Activated T-cell treated with anti-CD3 and anti-CD28 coated beads, Interleukin-2, amount 50 U/mL, for 72 hours (primary cell): ENCODE measurements around the gene TLE1. TPM values are rescaled to one million over a fixed set of nuclear protein-coding genes. Genes with fewer than 3 reads are reported as not detected.

Experiments used
- ATAC-seq, 2 donors: fragments of 150-1000 bp; cut with Tn5 transposase; replicated peaks in 1 of 2; 2 replicates each; pipeline ENCODE4 v1.10.0; 2021; ENCODE audit warnings: moderate library complexity in 2 of 2, mild to moderate bottlenecking in 1 of 2
- DNase-seq, 2 donors: peaks; one replicate each; pipeline ENCODE4 v3.0.0; 2021 to 2022; ENCODE audit warnings: mixed read lengths in 1 of 2
- H3K27ac Mint-ChIP-seq: one replicate; pipeline ENCODE4 v1.8.0; 2022; ENCODE audit warnings: mild to moderate bottlenecking, moderate library complexity, mixed read lengths
- H3K27me3 Mint-ChIP-seq: one replicate; pipeline ENCODE4 v1.8.0; 2022; ENCODE audit warnings: low read depth, mixed read lengths
- H3K36me3 Mint-ChIP-seq, 2 donors: one replicate each; pipeline ENCODE4 v1.8.0; 2022; ENCODE audit warnings: mixed read lengths in 2 of 2, mild to moderate bottlenecking in 1 of 2; ENCODE audit not compliant: insufficient read depth in 2 of 2
- H3K4me1 Mint-ChIP-seq: one replicate; pipeline ENCODE4 v1.8.0; 2022; ENCODE audit warnings: low read depth, mixed read lengths
- H3K4me3 Mint-ChIP-seq, 2 donors: one replicate each; pipeline ENCODE4 v1.8.0; 2022; ENCODE audit warnings: mild to moderate bottlenecking in 2 of 2, mixed read lengths in 2 of 2, moderate library complexity in 2 of 2
- H3K9me3 Mint-ChIP-seq, 2 donors: one replicate each; pipeline ENCODE4 v1.8.0; 2022; ENCODE audit warnings: mixed read lengths in 2 of 2
- total RNA-seq, 2 donors: library from RNA; stranded (reverse); gene quantifications; one replicate each; pipeline ENCODE4 v1.2.3, GENCODE V29; 2022

The TLE1 gene
- total RNA-seq, 2 donors from 2014 or later: 0.30 to 0.34 TPM

DNA sequence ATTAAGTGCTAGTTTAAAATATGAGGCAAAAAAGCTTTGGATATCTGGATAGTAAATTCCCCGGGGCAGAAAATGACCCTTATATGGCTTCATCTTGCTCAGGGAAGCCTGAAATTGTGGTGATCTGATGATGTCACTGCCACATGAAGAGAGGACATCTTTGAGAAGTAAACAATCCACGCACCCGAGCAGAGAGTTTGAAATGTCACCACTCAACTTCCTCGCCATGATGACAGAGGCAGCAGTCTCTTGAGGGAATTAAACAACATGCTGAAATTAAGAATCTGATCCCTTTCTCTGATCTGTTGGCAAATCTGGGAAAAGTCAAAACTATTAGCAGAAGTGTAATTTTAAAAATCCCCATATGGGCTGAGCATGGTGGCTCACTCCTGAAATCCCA is 110.0 kb downstream of the TLE1 start:
- Mint-ChIP-seq H3K4me1 (no peaks in the 10 kb centered on the region), H3K27ac (no peak overlapping the region), H3K36me3 (no peaks in the 10 kb centered on the region), H3K4me3 (no peak overlapping the region), H3K27me3 (no peaks in the 10 kb centered on the region), H3K9me3 (no peaks in the 10 kb centered on the region)
- no peak for ATAC-seq
- DNase-seq: no peak

DNA sequence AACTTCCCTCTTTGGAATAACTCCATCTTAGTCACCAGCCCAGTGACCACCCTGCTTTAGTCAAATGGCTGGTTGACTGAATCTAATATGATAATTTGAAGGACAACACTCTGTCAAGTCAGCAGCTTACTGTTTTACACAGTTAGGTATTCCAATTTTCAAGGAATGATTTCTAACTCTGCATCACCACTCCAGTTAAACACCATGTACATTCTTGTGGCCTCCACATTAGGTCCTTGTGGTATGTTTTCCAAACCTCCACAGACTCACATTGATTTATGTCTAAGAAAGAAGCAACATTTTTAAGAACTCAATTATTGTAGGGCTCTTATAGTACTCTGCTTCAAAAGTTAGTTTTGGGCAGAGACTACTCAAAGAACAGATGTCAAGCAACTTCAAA is 110.7 kb downstream of the TLE1 start:
- no peaks in the 10 kb centered on the region for H3K36me3 Mint-ChIP-seq
- ATAC-seq (no peak), DNase-seq (no peak)
- no peak overlapping the region for H3K27ac Mint-ChIP-seq
- H3K27me3 Mint-ChIP-seq: no peaks in the 10 kb centered on the region
- no peak overlapping the region for H3K4me3 Mint-ChIP-seq
- no peaks in the 10 kb centered on the region for H3K4me1 Mint-ChIP-seq
- H3K9me3 Mint-ChIP-seq: no peaks in the 10 kb centered on the region

DNA sequence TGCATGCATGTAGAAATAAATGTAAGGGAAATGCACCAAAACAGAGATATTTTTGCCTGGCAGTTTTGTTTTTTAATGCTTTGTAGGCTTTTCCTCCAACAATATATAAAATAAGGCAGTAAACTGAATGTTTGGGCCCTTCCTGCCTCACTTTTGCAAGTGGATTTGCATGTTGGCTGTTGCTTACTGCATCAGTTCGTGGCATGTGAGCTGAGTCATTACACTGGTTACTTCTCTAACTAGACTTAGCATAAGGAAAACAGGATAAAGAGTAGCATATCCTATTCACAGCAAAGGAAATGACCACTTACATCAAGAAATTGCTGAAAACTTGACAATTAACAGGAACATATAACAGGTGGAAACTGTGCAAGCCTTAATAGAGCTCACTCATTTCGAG is 113.4 kb downstream of the TLE1 start:
- H3K4me3 Mint-ChIP-seq: no peak overlapping the region
- no peaks in the 10 kb centered on the region for H3K9me3 Mint-ChIP-seq
- H3K4me1 Mint-ChIP-seq: no peaks in the 10 kb centered on the region
- H3K27me3 Mint-ChIP-seq: no peaks in the 10 kb centered on the region
- no peak overlapping the region for H3K27ac Mint-ChIP-seq
- ATAC-seq: no peak
- no peaks in the 10 kb centered on the region for H3K36me3 Mint-ChIP-seq
- no peak for DNase-seq

- Mint-ChIP-seq H3K9me3 (no peaks in the 10 kb centered on the region), H3K4me3 (no peak overlapping the region), H3K27me3 (no peaks in the 10 kb centered on the region), H3K27ac (no peak overlapping the region), H3K4me1 (no peaks in the 10 kb centered on the region), H3K36me3 (no peaks in the 10 kb centered on the region)
- ATAC-seq: no peak
- no peak for DNase-seq
Observed at GRCh38 chr9:81574405-81574804, 114.9 kb downstream of the TLE1 start.

- Mint-ChIP-seq H3K4me3 (no peak overlapping the region), H3K27ac (no peak overlapping the region), H3K4me1 (no peaks in the 10 kb centered on the region), H3K9me3 (no peaks in the 10 kb centered on the region), H3K27me3 (no peaks in the 10 kb centered on the region), H3K36me3 (no peaks in the 10 kb centered on the region)
- ATAC-seq: no peak
- DNase-seq: no peak
Observed at GRCh38 chr9:81573415-81574321, 115.7 kb downstream of the TLE1 start.

DNA sequence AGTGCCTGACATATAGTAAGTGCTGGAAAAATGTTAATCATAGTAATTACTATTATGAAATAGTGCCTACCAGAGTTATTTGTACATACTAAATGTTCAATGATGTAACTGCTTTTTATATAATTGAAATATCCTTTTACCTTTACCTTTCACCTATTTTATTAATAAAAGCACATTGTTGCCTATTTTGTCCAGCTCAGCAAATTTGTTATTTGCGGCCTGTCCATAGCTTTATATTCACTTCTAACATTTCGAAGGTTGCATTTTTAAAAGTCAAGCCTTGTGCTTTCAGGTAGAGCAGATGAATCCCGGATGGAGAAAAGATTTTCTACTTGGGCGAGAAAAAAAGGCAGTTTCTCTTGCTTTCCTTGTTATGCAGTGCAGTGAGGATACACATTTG is 119.3 kb downstream of the TLE1 start:
- H3K9me3 Mint-ChIP-seq: peaks cover 0 to 2% of the 10 kb centered on the region in 2 donors
- ATAC-seq (no peak), DNase-seq (no peak)
- no peaks in the 10 kb centered on the region for H3K27me3 Mint-ChIP-seq
- no peaks in the 10 kb centered on the region for H3K36me3 Mint-ChIP-seq
- no peak overlapping the region for H3K4me3 Mint-ChIP-seq
- H3K4me1 Mint-ChIP-seq: no peaks in the 10 kb centered on the region
- H3K27ac Mint-ChIP-seq: no peak overlapping the region

DNA sequence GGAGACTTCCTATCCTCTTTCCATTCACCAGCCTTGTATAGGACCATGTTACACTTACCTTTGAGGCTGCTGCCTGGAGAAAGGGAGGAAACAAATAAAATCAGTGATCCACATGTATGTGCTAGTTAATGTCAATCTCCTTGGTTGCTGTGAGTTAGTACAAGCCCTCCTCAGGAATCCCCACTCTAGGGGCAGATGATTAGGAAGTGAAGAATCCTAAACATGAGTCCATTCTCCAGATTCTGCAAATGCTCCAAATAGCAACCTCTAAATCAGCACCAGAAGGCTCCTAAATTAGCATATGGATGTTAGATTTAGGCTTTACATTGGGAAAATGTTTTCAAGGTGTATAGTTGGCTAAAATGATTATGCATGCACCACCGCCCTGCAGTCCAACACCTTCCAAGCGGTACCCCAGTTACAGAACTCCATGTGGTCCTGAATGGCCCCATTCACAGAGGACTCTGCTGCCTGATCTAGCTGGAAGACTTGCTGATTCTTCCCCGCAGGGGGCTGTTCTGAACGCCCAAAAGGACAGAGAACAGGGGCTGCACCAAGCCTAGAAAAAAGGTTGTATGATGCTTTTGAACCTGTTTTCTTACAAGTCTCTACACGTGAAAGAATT is 123.2 kb downstream of the TLE1 start:
- Mint-ChIP-seq H3K9me3 (peaks cover 0 to 2% of the 10 kb centered on the region in 2 donors), H3K36me3 (no peaks in the 10 kb centered on the region)
- no peak for ATAC-seq

GRCh38 chr9:81565609-81566008 is 123.7 kb downstream of the TLE1 start:
- Mint-ChIP-seq H3K27ac (no peak overlapping the region), H3K9me3 (peaks cover 0 to 2% of the 10 kb centered on the region in 2 donors), H3K27me3 (peaks cover 7% of the 10 kb centered on the region), H3K36me3 (no peaks in the 10 kb centered on the region), H3K4me1 (no peaks in the 10 kb centered on the region), H3K4me3 (no peak overlapping the region)
- DNase-seq: no peak
- ATAC-seq: no peak

More for the DNA sequence above, 123.2 kb downstream of the TLE1 start:
- no peak overlapping the region for H3K4me3 Mint-ChIP-seq
- H3K4me1 Mint-ChIP-seq: no peaks in the 10 kb centered on the region
- H3K27me3 Mint-ChIP-seq: peaks cover 7% of the 10 kb centered on the region
- H3K27ac Mint-ChIP-seq: no peak overlapping the region
- DNase-seq: no peak

GRCh38 chr9:81565144-81565543 is 124.2 kb downstream of the TLE1 start:
- DNase-seq (no peak), ATAC-seq (no peak)
- no peak overlapping the region for H3K27ac Mint-ChIP-seq
- H3K4me3 Mint-ChIP-seq: no peak overlapping the region
- H3K4me1 Mint-ChIP-seq: no peaks in the 10 kb centered on the region
- no peaks in the 10 kb centered on the region for H3K36me3 Mint-ChIP-seq
- H3K27me3 Mint-ChIP-seq: peaks cover 7% of the 10 kb centered on the region
- peaks cover 0 to 2% of the 10 kb centered on the region in 2 donors for H3K9me3 Mint-ChIP-seq

DNA sequence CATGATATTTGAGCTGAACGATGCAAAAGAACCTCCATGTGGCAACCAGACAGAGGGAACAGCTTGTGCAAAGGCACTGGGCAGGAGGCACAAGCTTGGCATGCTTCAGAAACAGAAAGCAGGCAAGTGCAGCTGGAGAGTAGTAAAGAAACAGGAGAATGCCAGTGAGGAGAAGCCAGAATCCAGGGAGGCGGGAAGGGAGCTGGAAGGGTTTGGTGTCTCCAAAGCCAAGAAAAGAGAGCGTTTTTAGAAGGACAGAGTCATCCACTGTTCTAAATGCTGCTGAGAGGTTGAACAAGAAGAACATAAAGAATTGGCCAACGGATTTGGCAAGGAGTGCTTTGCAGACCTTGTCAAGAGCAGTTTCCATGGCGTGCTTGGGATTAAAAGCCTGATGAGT is 124.7 kb downstream of the TLE1 start:
- H3K27me3 Mint-ChIP-seq: peaks cover 7% of the 10 kb centered on the region
- H3K4me1 Mint-ChIP-seq: no peaks in the 10 kb centered on the region
- no peak for ATAC-seq
- no peak overlapping the region for H3K4me3 Mint-ChIP-seq
- H3K36me3 Mint-ChIP-seq: no peaks in the 10 kb centered on the region
- H3K9me3 Mint-ChIP-seq: peaks cover 1 to 3% of the 10 kb centered on the region in 2 donors
- no peak for DNase-seq
- no peak overlapping the region for H3K27ac Mint-ChIP-seq

GRCh38 chr9:81563739-81564138 is 125.6 kb downstream of the TLE1 start:
- peaks cover 1 to 3% of the 10 kb centered on the region in 2 donors for H3K9me3 Mint-ChIP-seq
- no peak overlapping the region for H3K4me3 Mint-ChIP-seq
- H3K36me3 Mint-ChIP-seq: no peaks in the 10 kb centered on the region
- ATAC-seq (no peak), DNase-seq (no peak)
- H3K27me3 Mint-ChIP-seq: peaks cover 13% of the 10 kb centered on the region
- H3K4me1 Mint-ChIP-seq: no peaks in the 10 kb centered on the region
- H3K27ac Mint-ChIP-seq: no peak overlapping the region

- H3K36me3 Mint-ChIP-seq: no peaks in the 10 kb centered on the region
- no peak overlapping the region for H3K27ac Mint-ChIP-seq
- no peak for DNase-seq
Observed at GRCh38 chr9:81563020-81563407, 126.3 kb downstream of the TLE1 start.

DNA sequence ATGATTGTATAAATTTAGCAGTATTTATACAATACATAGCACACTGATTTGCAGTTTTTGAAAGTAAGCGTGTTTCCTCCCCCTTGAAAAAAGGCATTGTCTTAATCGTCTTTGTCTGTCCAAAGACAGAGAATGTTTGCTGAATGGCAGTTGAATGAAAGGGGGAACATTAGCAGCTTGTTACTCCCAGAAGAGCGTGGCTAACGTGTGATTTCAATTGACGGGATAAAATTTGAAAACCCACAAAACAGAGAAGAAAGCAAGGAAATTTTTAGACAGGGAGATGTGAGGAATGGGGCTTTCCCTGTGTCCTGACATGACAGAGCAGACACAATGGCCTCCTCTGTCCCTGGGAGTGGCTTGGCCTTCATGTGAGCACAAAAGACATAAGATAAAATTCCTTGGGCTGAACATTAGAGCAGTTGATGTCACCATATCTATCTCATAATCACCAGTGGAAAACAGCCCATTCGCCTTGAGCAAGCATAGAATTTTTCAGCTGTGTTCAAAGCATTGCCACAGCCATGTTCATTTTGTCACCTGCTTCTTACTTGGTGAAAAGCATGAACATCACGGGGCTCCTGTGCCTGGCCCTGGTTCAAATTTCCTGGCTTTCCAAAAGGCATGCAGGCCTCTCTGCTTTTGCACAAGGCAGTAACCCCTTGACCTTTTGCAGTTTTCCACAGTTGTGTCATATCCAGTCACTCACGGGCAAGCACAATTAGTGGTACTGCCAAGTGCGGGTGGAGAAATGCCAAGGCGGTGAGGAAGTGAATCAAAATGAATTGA is 126.9 kb downstream of the TLE1 start:
- H3K9me3 Mint-ChIP-seq: peaks cover 1 to 3% of the 10 kb centered on the region in 2 donors
- ATAC-seq (no peak), DNase-seq (no peak)
- no peaks in the 10 kb centered on the region for H3K36me3 Mint-ChIP-seq
- no peak overlapping the region for H3K27ac Mint-ChIP-seq
- no peak overlapping the region for H3K4me3 Mint-ChIP-seq
- H3K4me1 Mint-ChIP-seq: no peaks in the 10 kb centered on the region
- peaks cover 15% of the 10 kb centered on the region for H3K27me3 Mint-ChIP-seq

More at GRCh38 chr9:81563020-81563407, 126.3 kb downstream of the TLE1 start:
- peaks cover 1 to 3% of the 10 kb centered on the region in 2 donors for H3K9me3 Mint-ChIP-seq
- H3K4me3 Mint-ChIP-seq: no peak overlapping the region
- ATAC-seq: no peak
- no peaks in the 10 kb centered on the region for H3K4me1 Mint-ChIP-seq
- H3K27me3 Mint-ChIP-seq: peaks cover 15% of the 10 kb centered on the region
